ENCODE results near the gene GC. TPM values are rescaled to one million over a fixed set of nuclear protein-coding genes. Genes with fewer than 3 reads are reported as not detected.

The GC gene
- total and polyA plus RNA-seq, 2 of the 8 experiments (the other 6 are each of a cell fraction or from before 2014, with no cell fraction given): 0.09 to 0.34 TPM

GRCh38 chr4:71713611-71714203 is 70.2 kb downstream of the GC start:
- no peak for DNase-seq (ENCODE audit: low read depth in 1 of 2, low spot score in 2 of 2)
- CTCF ChIA-PET (ENCODE audit: partially characterized antibody): no interaction called here

More at GRCh38 chr4:71713611-71714203, 70.2 kb downstream of the GC start:
- no peaks in the 10 kb centered on the region for H4K20me1 ChIP-seq (replicated peaks in 1 of 2; ENCODE audit: control insufficient read depth in 1 of 2, insufficient read depth in 2 of 2, low read length in 2 of 2)
- no peaks in the 10 kb centered on the region for H3K27me3 ChIP-seq (replicated peaks in 1 of 4; ENCODE audit: control insufficient read depth in 3 of 4, extremely low read depth in 1 of 4, insufficient read depth in 3 of 4, low read length in 3 of 4)
- no peaks in the 10 kb centered on the region for H3K4me1 ChIP-seq (replicated peaks in 1 of 4; ENCODE audit: control insufficient read depth in 3 of 4, insufficient read depth in 4 of 4, low read length in 3 of 4)
- no peak overlapping the region for H4K8ac ChIP-seq (ENCODE audit: extremely low read depth, insufficient read depth, low read length)
- H4K91ac ChIP-seq (replicated peaks; ENCODE audit: insufficient read length, low read length): no peak overlapping the region
- no peak overlapping the region for H4K5ac ChIP-seq (ENCODE audit: insufficient read length, low read depth, low read length)
- POLR2A ChIA-PET (ENCODE audit: partially characterized antibody): no interaction called here
- H3K4me3 ChIP-seq (ENCODE audit: extremely low read depth in 1 of 4, insufficient read depth in 2 of 4, low read depth in 3 of 4, low read length in 4 of 4): no peak overlapping the region
- no peak overlapping the region for H2AFZ ChIP-seq (ENCODE audit: low read length)
- H3K14ac ChIP-seq (ENCODE audit: insufficient read length): no peak overlapping the region
- H3K23me2 ChIP-seq (ENCODE audit: low read depth, low read length): no peaks in the 10 kb centered on the region
- H3K79me1 ChIP-seq (ENCODE audit: low read depth, low read length): no peaks in the 10 kb centered on the region
- no peak overlapping the region for H2BK20ac ChIP-seq (ENCODE audit: low read length)
- no peak overlapping the region for H3K4ac ChIP-seq (replicated peaks; ENCODE audit: insufficient read length, low read depth, low read length)
- 73% methylated on average over 1 of the region's 1 CpG; no CpG with 5 or more reads in 1 of the 2 experiments for WGBS, 2 experiments (ENCODE audit: extremely low coverage in 1 of 2, insufficient coverage in 1 of 2, insufficient read length in 1 of 2, insufficient replicate concordance in 2 of 2, low coverage in 1 of 2, low lambda C conversion rate in 2 of 2, missing lambda C conversion rate in 1 of 2)
- no peak overlapping the region for H3K9ac ChIP-seq (replicated peaks in 1 of 4; ENCODE audit: extremely low read depth in 1 of 4, low read depth in 3 of 4, low read length in 3 of 4)
- H2AK5ac ChIP-seq (ENCODE audit: low read depth, low read length): no peak overlapping the region
- no peaks in the 10 kb centered on the region for H3K36me3 ChIP-seq (ENCODE audit: control insufficient read depth in 2 of 4, insufficient read depth in 4 of 4, low read length in 3 of 4)
- H2BK5ac ChIP-seq (ENCODE audit: low read depth, low read length): no peak overlapping the region
- no peak overlapping the region for H3K23ac ChIP-seq (ENCODE audit: insufficient read length)
- H2BK15ac ChIP-seq (ENCODE audit: low read length): no peak overlapping the region
- no peak overlapping the region for H2BK120ac ChIP-seq (replicated peaks; ENCODE audit: low read depth, low read length)
- FAIRE-seq: peak; percentile 50
- H3K9me3 ChIP-seq (ENCODE audit: insufficient read depth in 2 of 2, low read depth in 1 of 2, low read length in 1 of 2): no peaks in the 10 kb centered on the region
- no peak overlapping the region for H2BK12ac ChIP-seq (ENCODE audit: low read depth, low read length)
- H3K18ac ChIP-seq (ENCODE audit: extremely low read depth, low read length): no peak overlapping the region
- no peaks in the 10 kb centered on the region for H3K79me2 ChIP-seq (ENCODE audit: control insufficient read depth in 1 of 2, insufficient read depth in 2 of 2, low read length in 2 of 2)
- H3K27ac ChIP-seq (ENCODE audit: low read depth, low read length): no peak overlapping the region
- H3K56ac ChIP-seq (replicated peaks; ENCODE audit: insufficient read length, low read depth, low read length): no peak overlapping the region
- H3K4me2 ChIP-seq (ENCODE audit: insufficient read depth in 1 of 2, low read depth in 2 of 2, low read length in 2 of 2): no peak overlapping the region
- TF ChIP-seq CTCF (IDR thresholded peaks at IDR 0.05; ENCODE audit: control extremely low read depth in 1 of 3, insufficient read depth in 1 of 3, low read depth in 1 of 3, low read length in 3 of 3) (peak in 2 of 3 experiments; percentile 24 to 44; a peak in 2 of 4 replicates), EZH2 (IDR thresholded peaks at IDR 0.05; ENCODE audit: low read depth, low read length, severe bottlenecking) (no peak), RAD21 (IDR thresholded peaks at IDR 0.05 in 1 of 2, conservative IDR thresholded peaks at IDR 0.05 in 1 of 2; ENCODE audit: low read depth in 2 of 2, low read length in 2 of 2) (peak; percentile 76 to 77), ASH2L (IDR thresholded peaks at IDR 0.05; ENCODE audit: low read length) (no peak)

All from H1 (cell line).